GM18861 (cell line): ENCODE measurements around the gene HOMER2.
"Not testable (repeated sequence)": the region's sequence is repeated elsewhere in the genome, so short reads cannot be mapped to it uniquely, and the experiment has no call there.

Experiments used
- ATAC-seq: cut with Tn5 transposase; IDR thresholded peaks from one replicate; pipeline ENCODE4 v1.9.1; 2021; ENCODE audit not compliant: unreplicated experiment

HOMER2 gene

GRCh38 chr15:82952158-82953081, at the start of gene HOMER2:
TSS of gene HOMER2 (minus strand) at chr15:82952720. CDS start at chr15:82952535, 185 bp downstream.
- ATAC-seq = no peak

- ATAC-seq = not testable (repeated sequence)
Measured at GRCh38 chr15:83000672-83001031, 48.1 kb upstream of the HOMER2 start.

DNA sequence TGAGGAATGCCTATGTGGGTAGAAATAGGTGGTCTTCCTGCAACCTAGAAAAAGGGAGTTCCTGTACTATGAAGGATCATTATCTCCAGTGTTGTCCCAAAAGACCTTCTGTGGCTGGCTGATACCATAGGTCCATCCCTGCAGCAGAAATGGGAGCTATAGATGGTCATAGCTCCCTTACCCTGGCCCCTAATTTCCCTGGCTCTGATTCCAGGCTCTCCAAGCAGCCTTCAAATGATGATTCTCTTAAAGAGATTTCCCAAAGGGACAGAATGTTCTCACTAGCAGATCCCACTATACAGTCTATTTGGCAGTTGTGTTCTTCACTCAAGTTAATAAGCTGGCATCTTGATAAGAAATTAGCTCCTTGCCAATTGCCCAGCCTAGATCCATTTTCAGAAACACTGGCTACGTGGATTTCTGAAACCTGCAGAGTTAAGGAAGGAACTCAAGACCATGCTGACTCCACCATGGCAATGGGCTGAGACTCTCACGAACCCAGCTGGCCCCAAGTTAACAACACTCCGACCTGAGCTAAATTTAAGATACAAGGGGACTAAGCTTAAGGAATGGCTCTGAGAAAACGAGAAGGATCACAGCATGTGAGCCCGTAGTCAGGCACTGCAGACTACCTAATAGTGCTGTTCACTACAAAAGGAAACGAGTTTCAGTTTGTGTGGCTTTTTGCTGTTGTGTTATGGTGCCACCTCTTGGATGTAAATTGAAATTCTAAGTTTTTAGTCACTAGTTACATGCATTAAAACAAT, 47.6 kb upstream of the HOMER2 start:
- ATAC-seq = peak; percentile 77

- ATAC-seq = no peak
Measured at GRCh38 chr15:82999426-82999825, 46.9 kb upstream of the HOMER2 start.

DNA sequence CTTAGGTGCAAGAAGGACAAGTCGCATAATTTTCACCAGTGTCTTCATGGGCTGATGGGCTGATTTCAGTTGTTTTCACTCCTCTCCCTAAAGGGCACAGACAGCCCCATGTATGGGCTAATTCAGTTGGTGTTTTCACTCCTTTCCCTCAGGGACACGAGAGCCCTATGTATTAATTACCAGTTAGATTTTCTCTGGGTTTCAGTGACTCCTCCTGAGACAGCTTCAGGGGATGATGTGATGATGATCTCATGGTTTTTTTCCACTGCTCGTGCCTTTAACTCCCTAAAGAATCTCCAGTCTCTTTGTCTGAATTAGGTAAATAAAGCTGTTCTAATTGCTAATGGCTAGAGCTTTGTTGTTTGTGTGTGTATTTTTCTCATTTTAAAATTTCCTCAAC, 43.4 kb upstream of the HOMER2 start:
- ATAC-seq = no peak

GRCh38 chr15:82995076-82995475, 42.6 kb upstream of the HOMER2 start:
- ATAC-seq = no peak

DNA sequence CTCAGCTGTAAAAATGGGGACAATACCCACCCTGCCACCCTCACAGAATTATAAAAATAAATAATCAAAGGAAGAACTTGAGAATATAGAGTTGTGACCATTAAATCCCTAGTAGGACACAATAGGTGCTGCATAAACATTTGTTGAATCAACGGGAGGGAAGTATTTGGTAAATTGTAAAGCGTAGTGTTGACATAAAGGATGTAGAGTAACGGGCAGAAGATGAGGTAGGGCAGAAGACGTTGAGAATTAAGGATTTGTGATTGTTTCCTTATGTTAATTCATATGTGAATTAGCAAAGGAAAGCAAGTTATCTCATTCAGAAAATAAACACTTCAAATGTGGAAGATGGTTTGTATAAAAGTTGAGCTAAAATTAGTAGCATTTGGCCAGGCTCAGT, 40.6 kb upstream of the HOMER2 start:
- ATAC-seq = no peak

GRCh38 chr15:82992436-82992998, 40.0 kb upstream of the HOMER2 start:
- no peak for ATAC-seq

DNA sequence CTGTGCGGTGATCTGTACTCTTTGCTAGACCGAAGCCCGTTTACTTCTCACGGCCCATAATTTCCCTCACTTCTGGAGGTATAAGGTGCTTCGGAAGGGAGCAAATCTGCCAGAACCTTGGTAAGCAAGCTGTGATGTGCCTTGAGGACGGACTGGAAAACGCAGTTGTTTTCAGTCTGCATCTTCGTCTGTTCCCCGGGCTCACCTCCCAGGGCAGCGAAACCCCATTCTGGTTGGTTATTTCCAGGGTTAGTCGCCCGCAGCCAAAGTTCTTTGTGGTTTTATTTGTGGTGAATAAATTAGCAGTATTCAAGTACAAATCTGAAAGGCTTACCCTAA, 33.9 kb upstream of the HOMER2 start:
- peak; percentile 5 for ATAC-seq

DNA sequence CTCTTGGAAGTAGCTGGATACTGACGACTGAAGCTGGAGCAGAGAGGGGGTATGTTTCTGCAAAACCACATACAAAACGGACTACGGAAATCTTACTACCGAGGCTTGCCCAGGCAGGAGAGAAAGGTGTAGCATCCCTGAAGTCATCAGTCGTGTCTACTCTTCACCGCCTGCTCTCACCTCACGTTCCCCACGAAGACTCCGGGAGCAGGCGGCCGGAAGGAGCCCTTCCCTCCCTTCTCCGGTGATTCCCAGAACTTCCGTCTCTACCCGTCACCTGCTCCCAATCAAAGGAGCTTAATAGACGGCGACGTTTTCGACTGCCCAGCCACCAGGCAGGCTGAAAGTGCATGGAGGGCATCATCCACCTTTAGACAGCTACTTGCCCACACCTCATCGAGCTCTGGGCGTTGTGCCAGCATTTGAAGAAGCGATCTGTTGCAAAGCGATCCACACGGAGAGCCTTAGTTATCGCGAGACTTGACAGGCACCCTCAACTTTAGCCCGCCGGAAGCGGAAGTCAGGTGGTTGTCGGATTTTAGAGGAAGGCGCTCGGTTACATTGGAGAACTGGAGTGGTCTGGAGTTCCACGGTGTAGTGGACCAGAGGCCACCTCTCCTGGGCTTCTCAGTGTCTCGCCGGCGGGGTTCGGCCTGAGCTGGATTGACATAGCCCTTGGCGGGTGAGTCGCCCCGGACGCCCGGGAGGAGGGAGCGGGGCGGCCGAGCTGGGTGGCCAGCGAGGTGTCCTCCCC, 33.3 kb upstream of the HOMER2 start, which contains the start of gene RAMAC:
Gene RAMAC, plus strand, starts transcription at position 523 of the 754 bp plus-strand sequence. CDS start 2,809 bp downstream, outside the sequence.
- peak; percentile 92 for ATAC-seq

- no peak for ATAC-seq
Measured at GRCh38 chr15:82980981-82981380, 28.5 kb upstream of the HOMER2 start.

DNA sequence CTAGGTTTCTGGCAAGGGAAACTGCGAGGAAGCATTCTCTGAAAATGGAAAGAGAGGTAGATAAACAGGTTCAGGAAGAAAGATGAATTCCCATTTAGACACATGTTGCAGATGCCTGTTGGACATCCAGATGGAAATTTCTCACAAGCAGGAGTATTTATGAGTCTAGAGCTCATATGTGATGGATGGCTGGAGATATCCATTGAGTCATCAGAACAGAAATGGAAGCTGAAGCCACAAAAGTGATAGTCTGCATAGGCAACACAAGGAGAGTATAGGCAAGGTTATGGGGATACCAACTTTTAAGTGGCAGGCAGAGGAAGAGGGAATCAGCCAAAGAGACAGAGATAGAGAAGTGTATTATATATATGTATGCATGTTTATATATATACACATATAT, 27.2 kb upstream of the HOMER2 start:
- ATAC-seq = no peak

GRCh38 chr15:82978438-82978837, 25.9 kb upstream of the HOMER2 start:
- ATAC-seq = no peak

GRCh38 chr15:82977076-82977475, 24.6 kb upstream of the HOMER2 start:
- ATAC-seq = no peak

- no peak for ATAC-seq
Measured at GRCh38 chr15:82972990-82973389, 20.5 kb upstream of the HOMER2 start.

DNA sequence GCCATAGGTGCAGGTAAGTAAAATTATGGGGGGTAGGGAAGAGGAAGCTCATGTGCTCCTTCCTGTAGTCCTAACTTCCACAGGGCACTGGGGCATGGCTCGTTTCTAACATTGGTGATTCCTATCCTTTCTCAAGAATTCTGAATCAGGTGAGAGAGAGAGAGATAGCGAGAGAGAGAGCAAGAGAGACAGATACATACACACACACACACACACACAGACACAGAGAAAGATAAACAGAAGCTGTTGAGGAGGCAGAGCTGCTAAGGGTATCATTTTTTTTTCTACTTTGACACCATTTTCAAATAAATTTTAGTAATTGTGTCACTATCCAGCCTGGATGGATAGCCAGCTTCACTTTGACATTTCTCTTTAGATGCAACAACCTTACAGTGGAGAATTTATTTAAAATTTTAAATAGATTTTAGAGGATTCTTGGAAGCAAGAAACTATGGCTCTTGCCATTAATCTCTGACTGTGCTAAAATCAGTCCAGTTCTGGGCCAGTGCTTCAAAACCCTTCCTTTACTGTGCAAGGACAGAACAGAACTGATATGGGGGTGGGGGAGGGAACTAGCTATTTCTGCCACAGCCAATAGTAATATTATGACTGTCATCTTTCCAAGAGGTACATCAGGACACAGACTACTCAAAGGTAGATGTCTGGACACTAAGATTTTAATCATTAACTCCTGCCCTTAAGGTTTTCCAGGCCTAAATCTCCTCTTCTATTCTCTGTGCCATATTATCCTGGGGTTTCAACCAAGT, 18.9 kb upstream of the HOMER2 start:
- no peak for ATAC-seq

DNA sequence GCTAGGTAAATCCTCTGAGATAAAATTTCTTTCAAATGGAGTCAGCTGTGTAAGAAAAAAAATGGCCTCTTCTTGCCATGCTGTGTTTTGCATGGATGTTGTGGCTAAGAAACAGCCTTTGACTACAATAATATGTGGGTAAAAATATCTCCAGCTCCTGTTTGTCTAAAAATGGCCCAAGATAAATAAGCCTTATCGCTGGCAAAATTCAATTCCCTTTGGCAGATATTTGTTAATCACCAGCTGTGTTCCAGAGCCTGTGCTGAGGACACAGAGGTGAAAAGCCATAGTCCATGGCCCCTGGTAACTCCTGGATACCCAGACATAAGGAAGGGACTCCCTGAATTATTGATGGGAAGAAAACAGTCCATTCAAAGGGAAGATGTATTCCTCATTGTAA, 18.2 kb upstream of the HOMER2 start:
- no peak for ATAC-seq

GRCh38 chr15:82970078-82970686, 17.7 kb upstream of the HOMER2 start:
- ATAC-seq = no peak

DNA sequence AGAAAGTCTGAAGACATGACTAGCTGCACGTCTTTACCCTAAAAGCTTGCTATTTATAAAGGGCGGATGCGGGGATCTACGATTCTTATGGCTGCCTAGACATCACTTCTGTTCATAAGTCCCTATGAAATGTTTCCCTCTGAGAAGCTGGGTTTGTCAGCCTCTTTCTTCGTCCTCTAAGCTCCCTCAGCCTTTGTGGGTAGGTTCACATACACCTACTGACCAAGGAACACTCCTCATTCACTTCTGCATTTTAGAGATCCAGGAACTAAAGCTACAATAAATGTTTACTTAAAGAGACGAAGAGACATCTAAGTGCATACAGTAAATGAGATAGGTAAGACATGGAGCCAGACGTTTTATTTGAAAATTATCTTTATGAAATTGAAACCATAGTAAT, 16.8 kb upstream of the HOMER2 start:
- no peak for ATAC-seq

- no peak for ATAC-seq
Measured at GRCh38 chr15:82968066-82968465, 15.5 kb upstream of the HOMER2 start.
